ENCODE data around the gene SBF1. TPM values are rescaled to one million over a fixed set of nuclear protein-coding genes. Genes with fewer than 3 reads are reported as not detected.
A peak's percentile ranks its signal among the peaks of the same experiment; 100 is the strongest.
"Not testable (repeated sequence)": the region's sequence is repeated elsewhere in the genome, so short reads cannot be mapped to it uniquely, and the experiment has no call there.

The SBF1 gene
- total RNA-seq, 1 donor from 2014 or later = 105 TPM

GRCh38 chr22:50398831-50399648, 75.8 kb downstream of the SBF1 start:
- H3K4me1 Mint-ChIP-seq = peaks cover 7% of the 10 kb centered on the region
- H3K36me3 Mint-ChIP-seq = peaks cover 23% of the 10 kb centered on the region
- no peak overlapping the region for H3K4me3 Mint-ChIP-seq
- H3K27me3 Mint-ChIP-seq (ENCODE audit: low read depth) = no peaks in the 10 kb centered on the region
- TF ChIP-seq CTCF (IDR thresholded peaks at IDR 0.05; ENCODE audit: unreplicated experiment) = no peak
- no peak for DNase-seq (ENCODE audit: low spot score in 2 of 2, unreplicated experiment in 2 of 2)
- H3K27ac Mint-ChIP-seq = no peak overlapping the region
- H3K9me3 Mint-ChIP-seq = no peaks in the 10 kb centered on the region

GRCh38 chr22:50397371-50398060, 77.3 kb downstream of the SBF1 start:
- peaks cover 30% of the 10 kb centered on the region for H3K36me3 Mint-ChIP-seq
- not testable (repeated sequence) for DNase-seq (ENCODE audit: low spot score in 2 of 2, unreplicated experiment in 2 of 2); H3K4me1 Mint-ChIP-seq; H3K9me3 Mint-ChIP-seq; H3K4me3 Mint-ChIP-seq; H3K27me3 Mint-ChIP-seq (ENCODE audit: low read depth)
- peak overlapping the region; percentile 44 for H3K27ac Mint-ChIP-seq

- DNase-seq (ENCODE audit: low spot score in 2 of 2, unreplicated experiment in 2 of 2) = no peak
- no peaks in the 10 kb centered on the region for H3K9me3 Mint-ChIP-seq
- TF ChIP-seq CTCF (IDR thresholded peaks at IDR 0.05; ENCODE audit: unreplicated experiment) = no peak
- peak overlapping the region; percentile 72 for H3K27ac Mint-ChIP-seq
- peaks cover 4% of the 10 kb centered on the region for H3K4me1 Mint-ChIP-seq
- H3K27me3 Mint-ChIP-seq (ENCODE audit: low read depth) = no peaks in the 10 kb centered on the region
- H3K4me3 Mint-ChIP-seq = no peak overlapping the region
- peaks cover 28% of the 10 kb centered on the region for H3K36me3 Mint-ChIP-seq
Observed at GRCh38 chr22:50396751-50397370, 78.0 kb downstream of the SBF1 start.

Other genes with a start within 250 kb of the SBF1 start
- gene TUBGCP6, start 230.0 kb downstream of the SBF1 start, total RNA-seq = 64.1 to 65.9 TPM (median 65.3 TPM) in 3 replicates
- 77.6 to 81.3 TPM (median 79.5 TPM) in 3 replicates for gene HDAC10, start 223.8 kb downstream of the SBF1 start, total RNA-seq
- gene MAPK12, start 213.4 kb downstream of the SBF1 start, total RNA-seq = 55.6 to 63.3 TPM (median 57.2 TPM) in 3 replicates
- 5.9 to 8.4 TPM (median 8.3 TPM) in 3 replicates for gene MAPK11, start 204.7 kb downstream of the SBF1 start, total RNA-seq
- 467 to 493 TPM (median 468 TPM) in 3 replicates for gene PLXNB2, start 167.4 kb downstream of the SBF1 start, total RNA-seq
- 19.0 to 20.7 TPM (median 19.2 TPM) in 3 replicates for gene DENND6B, start 148.0 kb downstream of the SBF1 start, total RNA-seq
- 79.4 to 83.7 TPM (median 80.1 TPM) in 3 replicates for gene PPP6R2, start 131.7 kb downstream of the SBF1 start, total RNA-seq
- 1.4 to 2.0 TPM (median 1.5 TPM) in 3 replicates for gene ADM2, start 6.5 kb upstream of the SBF1 start, total RNA-seq
- gene MIOX, start 11.8 kb upstream of the SBF1 start, total RNA-seq = 0.34 to 0.66 TPM in 2 of 3 replicates, not detected in the other
- 65.2 to 66.2 TPM (median 65.2 TPM) in 3 replicates for gene LMF2, start 32.7 kb upstream of the SBF1 start, total RNA-seq
- gene NCAPH2, start 33.2 kb upstream of the SBF1 start, total RNA-seq = 57.9 to 63.1 TPM (median 60.3 TPM) in 3 replicates
- 0.65 to 5.0 TPM (median 2.4 TPM) in 3 replicates for gene SCO2, start 50.6 kb upstream of the SBF1 start, total RNA-seq
- gene TYMP, start 55.0 kb upstream of the SBF1 start, total RNA-seq = 9.3 to 10.3 TPM (median 9.9 TPM) in 3 replicates
- gene KLHDC7B, start 70.9 kb upstream of the SBF1 start, total RNA-seq = 0.07 to 0.11 TPM (median 0.09 TPM) in 3 replicates
- gene SYCE3, start 87.9 kb upstream of the SBF1 start, total RNA-seq = 0.59 to 0.76 TPM in 2 of 3 replicates, not detected in the other
- gene CPT1B, start 103.4 kb upstream of the SBF1 start, total RNA-seq = 109 to 112 TPM (median 111 TPM) in 3 replicates
- gene CHKB, start 107.8 kb upstream of the SBF1 start, total RNA-seq = 115 to 118 TPM (median 116 TPM) in 3 replicates
- gene MAPK8IP2, start 125.8 kb upstream of the SBF1 start, total RNA-seq = 2.8 to 3.2 TPM (median 2.8 TPM) in 3 replicates
- 45.2 to 51.5 TPM (median 49.9 TPM) in 3 replicates for gene ARSA, start 153.1 kb upstream of the SBF1 start, total RNA-seq
- 14.2 to 14.8 TPM (median 14.3 TPM) in 3 replicates for gene SHANK3, start 197.8 kb upstream of the SBF1 start, total RNA-seq

Measured in mesothelial cell of epicardium (in vitro differentiated cells).